ENCODE data around the gene DZIP1. TPM values are rescaled to one million over a fixed set of nuclear protein-coding genes. Genes with fewer than 3 reads are reported as not detected.
"Not testable (repeated sequence)": the region's sequence is repeated elsewhere in the genome, so short reads cannot be mapped to it uniquely, and the experiment has no call there.

Gene DZIP1
- total RNA-seq, 1 experiment from 2014 or later = 22.1 TPM

DNA sequence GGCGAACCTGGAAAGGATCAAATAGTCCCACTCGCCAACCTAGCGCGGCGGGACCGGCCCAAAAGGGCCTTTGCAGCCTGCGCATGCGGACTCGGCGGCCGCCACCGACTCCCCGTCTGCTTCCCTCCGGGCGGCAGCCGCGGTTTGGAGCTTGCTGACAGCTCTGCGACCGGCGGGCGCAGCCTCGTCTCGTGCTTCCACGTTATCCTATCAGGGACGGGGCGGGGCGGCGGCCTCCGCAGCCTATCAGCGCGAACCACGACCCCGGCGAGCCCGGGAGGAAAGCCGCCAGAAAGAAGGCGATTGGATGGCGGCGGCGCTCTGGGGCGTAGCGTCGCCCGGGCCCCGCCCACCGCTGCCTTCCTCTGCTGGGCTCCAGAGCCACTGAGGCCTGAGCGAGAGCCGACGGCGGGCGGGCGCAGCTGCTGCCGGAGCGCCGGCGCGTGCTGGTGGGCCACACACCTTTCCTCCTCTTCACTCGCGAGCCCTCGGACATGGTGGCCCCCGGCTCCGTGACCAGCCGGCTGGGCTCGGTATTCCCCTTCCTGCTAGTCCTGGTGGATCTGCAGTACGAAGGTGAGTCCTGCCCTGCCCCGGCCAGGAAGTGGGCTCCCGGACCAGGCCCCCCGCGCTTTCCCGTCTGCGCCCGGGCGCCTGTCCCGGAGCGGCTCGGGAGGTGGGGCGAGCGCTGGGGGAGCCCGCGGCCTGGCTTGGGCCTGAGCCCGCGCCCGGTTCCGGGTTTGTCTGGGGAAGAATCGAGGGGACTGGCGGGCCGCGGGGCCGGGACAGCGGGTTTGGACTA is 32.5 kb upstream of the DZIP1 start, which contains the start of gene DNAJC3:
DNAJC3 (plus strand) TSS at position 378 of the 802 bp plus-strand sequence; CDS start at position 495, 117 bp downstream.
- DNase-seq (ENCODE audit: unreplicated experiment) = peak; percentile 99
- Mint-ChIP-seq H3K27ac (ENCODE audit: low read depth, unreplicated experiment) (peak within 1 kb of the TSS; percentile 94), H3K36me3 (ENCODE audit: insufficient read depth, unreplicated experiment) (peaks cover 15% of the 10 kb centered on the region), H3K4me3 (ENCODE audit: unreplicated experiment) (peak within 1 kb of the TSS; percentile 90), H3K4me1 (ENCODE audit: insufficient read depth, unreplicated experiment) (peaks cover 52% of the 10 kb centered on the region), H3K9me3 (ENCODE audit: unreplicated experiment) (no peaks in the 10 kb centered on the region), H3K27me3 (ENCODE audit: insufficient read depth, unreplicated experiment) (no peaks in the 10 kb centered on the region)
- POLR2A ChIA-PET = interaction anchor here (0.6 to 1.6 kb wide), 75 partner anchors 9 to 1763 kb away, joined by 3 to 37 read pairs (median 4); partner anchors contain the start of genes ABCC4, DZIP1, MBNL2 and RAP2A
- intact Hi-C loops (cut with micrococcal nuclease) = loop anchor here (1.0 to 5.0 kb wide), 4 partner anchors 37 to 155 kb away; no protein-coding TSS in a partner anchor
- CTCF ChIA-PET = interaction anchor here (0.7 to 1.3 kb wide), 6 partner anchors 12 to 637 kb away, joined by 3 to 6 read pairs (median 4); no protein-coding TSS in a partner anchor
- TF ChIP-seq, protein P1, sequence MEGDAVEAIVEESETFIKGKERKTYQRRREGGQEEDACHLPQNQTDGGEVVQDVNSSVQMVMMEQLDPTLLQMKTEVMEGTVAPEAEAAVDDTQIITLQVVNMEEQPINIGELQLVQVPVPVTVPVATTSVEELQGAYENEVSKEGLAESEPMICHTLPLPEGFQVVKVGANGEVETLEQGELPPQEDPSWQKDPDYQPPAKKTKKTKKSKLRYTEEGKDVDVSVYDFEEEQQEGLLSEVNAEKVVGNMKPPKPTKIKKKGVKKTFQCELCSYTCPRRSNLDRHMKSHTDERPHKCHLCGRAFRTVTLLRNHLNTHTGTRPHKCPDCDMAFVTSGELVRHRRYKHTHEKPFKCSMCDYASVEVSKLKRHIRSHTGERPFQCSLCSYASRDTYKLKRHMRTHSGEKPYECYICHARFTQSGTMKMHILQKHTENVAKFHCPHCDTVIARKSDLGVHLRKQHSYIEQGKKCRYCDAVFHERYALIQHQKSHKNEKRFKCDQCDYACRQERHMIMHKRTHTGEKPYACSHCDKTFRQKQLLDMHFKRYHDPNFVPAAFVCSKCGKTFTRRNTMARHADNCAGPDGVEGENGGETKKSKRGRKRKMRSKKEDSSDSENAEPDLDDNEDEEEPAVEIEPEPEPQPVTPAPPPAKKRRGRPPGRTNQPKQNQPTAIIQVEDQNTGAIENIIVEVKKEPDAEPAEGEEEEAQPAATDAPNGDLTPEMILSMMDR (IDR thresholded peaks at IDR 0.05; ENCODE audit: unreplicated experiment) = no peak
- no TSS peak for BruUV-seq (replicated peaks)

DNA sequence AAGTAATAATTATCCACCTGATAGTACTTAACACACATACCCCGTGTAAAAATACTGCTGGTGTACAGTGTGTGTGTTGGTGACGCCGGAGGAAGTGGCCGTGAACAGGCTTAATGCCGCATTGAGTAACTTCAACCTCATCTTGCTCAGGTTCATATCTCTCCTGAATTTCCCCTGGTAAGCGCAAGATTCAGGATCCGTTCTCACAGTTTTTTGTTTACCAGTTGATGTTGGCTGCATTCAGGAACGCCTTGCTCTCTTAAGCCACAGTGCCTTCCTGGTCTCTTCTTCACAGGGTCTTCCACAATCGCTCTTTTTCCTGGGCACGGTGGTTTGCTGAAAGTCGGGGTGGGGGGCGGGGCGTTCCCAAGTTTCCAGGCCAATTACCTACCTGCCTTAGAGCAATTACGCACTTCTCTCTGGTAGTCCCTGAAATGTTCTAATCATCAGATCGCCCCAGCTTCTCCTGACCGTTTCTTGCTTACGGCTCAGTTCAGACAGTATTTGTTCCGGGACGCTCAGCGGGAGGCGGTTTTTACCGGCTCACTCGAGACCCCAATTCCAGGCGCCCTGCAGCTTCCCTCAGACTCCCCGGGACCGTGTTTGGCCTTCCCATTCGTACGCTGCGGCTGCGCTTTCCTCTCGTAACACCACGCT is 31.7 kb upstream of the DZIP1 start:
- TSS peak; percentile 64 for BruUV-seq (replicated peaks)
- Mint-ChIP-seq H3K4me3 (ENCODE audit: unreplicated experiment) (peak overlapping the region; percentile 90), H3K27ac (ENCODE audit: low read depth, unreplicated experiment) (peak overlapping the region; percentile 94), H3K36me3 (ENCODE audit: insufficient read depth, unreplicated experiment) (peaks cover 15% of the 10 kb centered on the region), H3K9me3 (ENCODE audit: unreplicated experiment) (peaks cover 3% of the 10 kb centered on the region), H3K27me3 (ENCODE audit: insufficient read depth, unreplicated experiment) (no peaks in the 10 kb centered on the region), H3K4me1 (ENCODE audit: insufficient read depth, unreplicated experiment) (peaks cover 45% of the 10 kb centered on the region)
- ChIA-PET CTCF (interaction anchor here (0.7 to 1.3 kb wide), 6 partner anchors 11 to 638 kb away, joined by 3 to 6 read pairs (median 4); no protein-coding TSS in a partner anchor), POLR2A (interaction anchor here (0.6 to 1.6 kb wide), 73 partner anchors 8 to 1763 kb away, joined by 3 to 37 read pairs (median 4); partner anchors contain the start of genes ABCC4, DZIP1, MBNL2 and RAP2A)
- intact Hi-C loops (cut with micrococcal nuclease) = loop anchor here (1.0 to 5.0 kb wide), 3 partner anchors 38 to 156 kb away; no protein-coding TSS in a partner anchor
- TF ChIP-seq, protein P1 (IDR thresholded peaks at IDR 0.05; ENCODE audit: unreplicated experiment) = no peak
- DNase-seq (ENCODE audit: unreplicated experiment) = peak; percentile 75

DNA sequence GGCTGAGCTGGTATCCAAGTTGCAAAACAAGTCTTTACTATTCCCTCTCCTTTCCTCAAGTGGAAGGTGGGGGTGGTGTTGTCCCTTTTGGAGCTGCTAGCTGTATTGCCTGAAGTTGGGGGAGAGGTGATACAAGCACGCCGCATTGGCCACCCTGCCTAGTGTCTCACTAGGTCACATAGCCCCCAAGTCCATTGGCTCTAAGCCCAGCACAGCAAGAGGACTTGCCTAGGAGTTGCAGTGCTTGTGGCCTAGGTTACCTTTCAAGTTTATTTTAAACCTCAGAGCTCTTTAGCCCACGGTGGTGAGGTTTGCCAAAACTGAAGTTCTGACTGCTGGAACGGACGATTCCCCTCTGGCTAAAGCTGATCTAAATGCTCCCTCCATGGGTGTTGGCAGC is 27.1 kb upstream of the DZIP1 start:
- peaks cover 10% of the 10 kb centered on the region for H3K36me3 Mint-ChIP-seq (ENCODE audit: insufficient read depth, unreplicated experiment)
- ChIA-PET POLR2A (interaction anchor here (0.6 to 2.1 kb wide), 2 partner anchors 9 to 28 kb away, joined by 3 to 6 read pairs; partner anchors contain the start of gene DZIP1), CTCF (interaction anchor here (1.0 to 3.2 kb wide), 9 partner anchors 9 to 291 kb away, joined by 3 to 19 read pairs (median 4); no protein-coding TSS in a partner anchor)
- no peak overlapping the region for H3K4me3 Mint-ChIP-seq (ENCODE audit: unreplicated experiment)
- peaks cover 23% of the 10 kb centered on the region for H3K4me1 Mint-ChIP-seq (ENCODE audit: insufficient read depth, unreplicated experiment)
- TF ChIP-seq, protein P1 (IDR thresholded peaks at IDR 0.05; ENCODE audit: unreplicated experiment) = no peak
- H3K9me3 Mint-ChIP-seq (ENCODE audit: unreplicated experiment) = peaks cover 35% of the 10 kb centered on the region
- H3K27ac Mint-ChIP-seq (ENCODE audit: low read depth, unreplicated experiment) = no peak overlapping the region
- no peaks in the 10 kb centered on the region for H3K27me3 Mint-ChIP-seq (ENCODE audit: insufficient read depth, unreplicated experiment)
- BruUV-seq (replicated peaks) = no TSS peak
- intact Hi-C loops (cut with micrococcal nuclease) = no loop called here
- DNase-seq (ENCODE audit: unreplicated experiment) = no peak

GRCh38 chr13:95667235-95667634 is 22.7 kb upstream of the DZIP1 start:
- BruUV-seq (replicated peaks) = not testable (repeated sequence)

More at GRCh38 chr13:95667235-95667634, 22.7 kb upstream of the DZIP1 start:
- H3K9me3 Mint-ChIP-seq (ENCODE audit: unreplicated experiment) = peaks cover 48% of the 10 kb centered on the region
- H3K4me1 Mint-ChIP-seq (ENCODE audit: insufficient read depth, unreplicated experiment); H3K4me3 Mint-ChIP-seq (ENCODE audit: unreplicated experiment); H3K27ac Mint-ChIP-seq (ENCODE audit: low read depth, unreplicated experiment); DNase-seq (ENCODE audit: unreplicated experiment); intact Hi-C loops (cut with micrococcal nuclease); H3K27me3 Mint-ChIP-seq (ENCODE audit: insufficient read depth, unreplicated experiment); H3K36me3 Mint-ChIP-seq (ENCODE audit: insufficient read depth, unreplicated experiment): not testable (repeated sequence)
- POLR2A ChIA-PET = interaction anchor here (1.2 to 2.9 kb wide), 2 partner anchors 9 to 57 kb away, joined by 3 to 17 read pairs; partner anchors contain the start of gene DNAJC3
- CTCF ChIA-PET = interaction anchor here (0.5 to 2.3 kb wide), 4 partner anchors 43 to 820 kb away, joined by 3 to 10 read pairs (median 3); no protein-coding TSS in a partner anchor
